GDM1 (cell line): Measurements from ENCODE around the gene TMC4.

ENCODE experiments used
- DNase-seq: peaks from one replicate; lab custom pipeline; 2025; lab: John Stamatoyannopoulos, UW

TMC4 gene

DNA sequence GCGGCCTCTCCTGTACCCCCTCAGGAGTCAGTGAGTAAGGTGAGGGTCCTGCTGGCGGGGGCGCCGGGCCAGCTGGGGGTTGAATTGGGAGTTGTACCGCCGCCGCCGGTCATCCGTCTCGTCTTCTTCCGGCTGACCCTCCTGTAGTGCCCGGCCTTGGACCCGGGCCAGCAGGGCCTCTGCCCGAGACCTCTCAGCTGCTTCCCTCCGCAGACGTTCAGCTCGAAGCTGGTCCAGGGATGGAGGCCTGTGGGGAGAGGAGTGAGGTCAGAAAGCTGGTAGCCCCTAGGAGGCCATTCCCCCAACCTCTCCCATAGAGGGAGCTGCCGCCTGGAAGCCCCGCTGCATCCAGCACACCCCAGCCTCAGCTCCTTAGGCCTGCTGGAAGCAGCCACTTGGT lies 17.3 kb downstream of the TMC4 start:
- no peak for DNase-seq

DNA sequence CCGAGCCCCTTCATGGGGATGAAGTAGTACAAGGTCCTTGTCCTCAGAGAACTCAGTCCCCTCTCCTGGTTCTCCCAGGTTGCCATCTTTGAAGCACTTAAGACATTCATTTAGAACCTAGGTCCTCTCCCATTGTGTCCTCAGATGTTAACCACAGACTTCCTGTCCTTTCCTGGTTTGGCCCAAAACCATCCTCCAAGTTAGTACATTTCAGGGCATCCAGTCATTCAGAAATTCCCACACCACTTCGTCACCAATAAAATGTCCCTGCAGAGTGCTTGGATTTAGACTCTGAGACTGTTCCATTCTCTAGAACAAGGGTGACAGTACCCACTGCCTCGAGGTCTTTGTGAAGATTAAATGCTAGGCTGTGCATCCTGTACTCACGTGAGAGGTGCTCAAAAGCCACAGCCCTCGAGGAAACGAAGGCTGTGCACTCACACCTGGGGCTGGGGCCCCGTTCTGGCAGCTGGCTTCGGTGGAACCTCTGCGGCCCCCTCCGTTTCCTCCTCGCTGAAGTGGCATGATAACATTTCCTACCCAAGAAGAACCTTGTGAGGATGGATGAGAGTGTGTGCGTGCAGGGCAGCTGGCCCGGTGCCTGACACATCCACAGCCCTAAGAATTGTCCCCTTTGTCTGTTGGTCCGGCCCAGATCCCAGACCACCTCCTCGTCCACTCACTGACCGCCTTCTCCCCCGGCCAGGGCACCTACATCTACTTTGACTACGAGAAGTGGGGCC lies 18.2 kb downstream of the TMC4 start:
- DNase-seq = no peak

DNA sequence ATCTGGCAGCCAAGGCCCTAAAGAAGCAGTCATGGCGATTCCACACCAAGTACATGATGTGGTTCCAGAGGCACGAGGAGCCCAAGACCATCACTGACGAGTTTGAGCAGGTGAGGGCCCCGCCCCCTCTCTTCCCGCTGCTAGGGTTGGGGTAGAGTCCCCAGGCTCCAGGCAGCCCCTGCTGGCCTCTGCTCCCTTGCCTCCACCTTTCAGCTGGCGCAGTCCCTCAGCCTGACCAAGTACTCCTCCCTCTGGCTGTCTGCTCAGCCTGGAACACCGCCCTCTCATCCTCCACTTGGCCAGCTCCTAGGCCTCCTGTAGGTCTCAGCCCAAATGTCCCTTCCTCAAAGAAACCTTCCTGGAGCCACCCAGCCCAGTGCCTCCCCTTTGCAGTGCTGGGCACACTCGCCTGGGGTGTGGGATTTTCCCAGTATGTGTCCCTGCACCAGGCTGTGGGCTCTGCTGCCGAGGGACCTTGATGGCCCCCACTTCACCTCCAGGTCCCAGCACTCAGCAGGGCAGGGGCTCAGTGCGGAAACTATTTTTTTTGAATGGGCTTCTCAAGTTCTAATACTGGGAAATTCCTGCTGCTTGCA lies 19.1 kb downstream of the TMC4 start:
- no peak for DNase-seq

DNA sequence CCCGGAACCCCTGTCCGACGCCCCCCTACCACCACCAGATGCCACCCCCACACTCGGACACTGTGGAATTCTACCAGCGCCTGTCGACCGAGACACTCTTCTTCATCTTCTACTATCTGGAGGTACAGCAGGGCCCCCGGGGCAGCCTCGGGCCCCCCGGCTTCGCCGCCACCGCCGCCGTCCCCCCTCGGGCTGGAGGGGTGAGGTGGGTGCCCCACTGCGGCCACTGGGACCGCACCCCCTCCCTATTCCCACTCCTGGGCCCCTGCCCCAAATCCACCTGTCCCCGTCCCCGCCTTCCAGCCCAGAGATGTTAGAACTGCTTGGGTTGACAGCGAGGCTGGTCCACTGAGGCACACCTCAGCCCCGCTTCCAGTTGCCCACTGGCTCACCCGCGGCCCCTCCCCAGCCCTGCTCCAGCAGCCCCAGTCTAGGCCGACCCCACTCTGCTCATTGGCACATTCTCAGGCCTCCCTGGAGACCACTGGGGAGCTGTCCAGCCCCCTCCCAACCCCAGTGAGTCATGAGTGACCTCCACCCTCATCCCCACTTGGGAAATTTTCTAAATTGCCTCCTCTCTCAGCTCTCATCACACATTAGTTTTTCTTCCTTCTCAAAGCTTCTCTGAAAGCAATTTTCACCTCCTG lies 20.0 kb downstream of the TMC4 start:
- DNase-seq = no peak

DNA sequence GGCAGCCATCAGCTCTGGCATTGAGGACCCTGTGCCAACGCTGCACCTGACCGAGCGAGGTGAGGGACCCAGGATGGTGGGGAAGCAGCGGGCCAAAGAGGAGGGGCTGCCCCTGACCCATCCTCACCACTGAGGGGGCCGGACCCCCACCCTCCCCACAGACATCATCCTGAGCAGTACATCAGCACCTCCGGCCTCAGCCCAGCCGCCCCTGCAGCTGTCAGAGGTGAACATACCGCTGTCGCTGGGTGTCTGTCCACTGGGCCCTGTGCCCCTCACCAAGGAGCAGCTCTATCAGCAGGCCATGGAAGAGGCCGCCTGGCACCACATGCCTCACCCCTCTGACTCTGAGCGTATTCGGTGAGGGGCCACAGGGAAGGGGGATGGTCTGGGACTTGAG lies 20.7 kb downstream of the TMC4 start:
- DNase-seq = no peak

DNA sequence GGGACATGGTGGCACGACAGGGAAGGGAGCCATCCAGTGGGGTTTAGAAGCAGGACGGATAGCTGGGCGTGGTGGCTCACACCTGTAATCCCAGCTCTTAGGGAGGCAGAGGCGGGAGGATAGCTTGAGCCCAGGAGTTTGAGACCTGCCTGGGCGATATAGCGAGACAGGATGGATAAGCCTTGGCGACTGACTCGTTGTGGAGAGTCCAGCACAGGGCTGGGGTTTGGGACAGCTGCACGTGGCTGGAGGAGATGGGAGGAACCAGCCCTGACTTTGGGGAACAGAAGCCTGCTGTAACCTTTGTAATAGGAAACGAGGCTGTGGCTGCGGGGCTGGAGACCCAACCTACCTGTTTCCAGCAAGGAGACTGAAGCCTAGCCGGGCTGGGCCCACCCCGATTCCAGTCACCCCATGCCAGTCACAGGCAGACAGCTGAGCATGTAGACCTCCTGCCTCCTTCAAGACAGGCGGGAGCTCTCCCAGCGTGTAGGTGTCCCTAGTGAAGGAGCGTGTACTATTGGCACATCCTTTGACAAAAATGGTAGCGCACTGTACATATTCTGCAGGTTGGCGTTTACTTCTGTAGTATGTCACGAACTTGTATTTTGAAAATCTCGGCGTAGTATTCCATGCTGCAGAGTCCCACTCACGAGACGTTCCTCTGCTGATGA lies 21.5 kb downstream of the TMC4 start:
- no peak for DNase-seq

DNA sequence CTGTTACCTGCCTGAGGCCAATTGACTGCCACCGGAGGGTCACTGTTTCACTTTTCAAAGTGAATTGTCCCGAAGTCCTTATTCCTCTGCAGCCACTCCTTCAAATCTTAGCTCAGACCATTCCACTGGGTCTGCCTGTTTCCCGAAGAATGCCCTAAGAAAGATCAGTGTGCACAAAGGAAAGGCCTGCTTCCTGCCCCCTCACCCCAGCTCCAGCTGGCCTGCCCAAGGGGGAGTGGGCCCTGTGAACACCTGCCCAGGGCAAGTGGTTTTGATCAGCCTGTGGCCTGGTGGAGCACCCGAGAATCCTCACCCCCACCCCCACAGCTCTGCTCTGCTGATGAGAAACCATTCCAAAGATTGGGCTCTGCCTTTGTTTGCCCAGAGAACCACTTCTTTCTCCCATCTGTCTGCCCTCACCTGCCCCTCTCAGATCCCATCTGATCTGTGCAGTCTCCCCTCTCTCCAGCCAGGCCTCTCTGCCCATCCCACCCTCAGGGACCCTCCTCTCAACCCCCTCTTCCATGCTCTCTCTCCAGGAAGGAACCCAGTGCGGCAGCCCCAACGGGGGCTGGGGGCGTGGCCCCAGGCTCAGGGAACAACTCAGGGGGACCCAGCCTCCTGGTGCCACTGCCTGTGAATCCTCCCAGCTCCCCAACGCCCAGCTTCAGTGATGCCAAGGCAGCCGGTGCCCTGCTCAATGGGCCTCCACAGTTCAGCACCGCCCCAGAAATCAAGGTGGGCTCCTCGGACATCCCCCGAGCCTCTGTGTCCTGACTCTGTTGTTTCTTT lies 23.7 kb downstream of the TMC4 start:
- DNase-seq = no peak

DNA sequence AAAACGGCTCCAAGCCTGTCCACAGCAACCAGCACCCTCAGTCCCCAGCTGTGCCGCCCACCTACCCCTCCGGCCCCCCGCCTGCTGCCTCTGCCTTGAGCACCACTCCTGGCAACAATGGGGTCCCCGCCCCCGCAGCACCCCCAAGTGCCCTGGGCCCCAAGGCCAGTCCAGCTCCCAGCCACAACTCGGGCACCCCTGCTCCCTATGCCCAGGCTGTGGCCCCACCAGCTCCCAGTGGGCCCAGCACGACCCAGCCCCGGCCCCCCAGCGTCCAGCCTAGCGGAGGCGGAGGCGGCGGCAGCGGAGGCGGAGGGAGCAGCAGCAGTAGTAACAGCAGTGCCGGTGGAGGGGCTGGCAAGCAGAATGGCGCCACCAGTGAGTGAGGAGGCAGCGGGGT lies 24.8 kb downstream of the TMC4 start:
- no peak for DNase-seq

DNA sequence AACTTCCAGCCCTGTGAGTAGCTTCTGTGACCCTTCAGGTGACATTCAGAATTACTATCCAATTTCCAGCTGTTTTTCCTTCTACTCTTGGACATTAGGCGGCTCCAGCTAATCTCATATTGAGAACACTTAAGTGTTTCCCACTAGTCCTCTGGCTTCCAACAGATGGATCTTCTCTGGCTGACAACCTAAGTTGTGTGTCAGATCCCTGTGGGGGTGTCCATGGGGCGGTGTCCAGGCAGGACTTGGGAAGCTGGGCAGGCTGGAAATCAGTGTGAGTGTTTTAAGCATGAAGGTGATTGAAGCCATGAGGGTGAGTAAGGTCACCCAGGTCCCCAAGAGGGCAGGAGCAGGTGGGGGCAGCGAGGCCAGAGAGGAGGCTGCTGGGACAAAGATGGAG lies 25.3 kb downstream of the TMC4 start:
- no peak for DNase-seq

DNA sequence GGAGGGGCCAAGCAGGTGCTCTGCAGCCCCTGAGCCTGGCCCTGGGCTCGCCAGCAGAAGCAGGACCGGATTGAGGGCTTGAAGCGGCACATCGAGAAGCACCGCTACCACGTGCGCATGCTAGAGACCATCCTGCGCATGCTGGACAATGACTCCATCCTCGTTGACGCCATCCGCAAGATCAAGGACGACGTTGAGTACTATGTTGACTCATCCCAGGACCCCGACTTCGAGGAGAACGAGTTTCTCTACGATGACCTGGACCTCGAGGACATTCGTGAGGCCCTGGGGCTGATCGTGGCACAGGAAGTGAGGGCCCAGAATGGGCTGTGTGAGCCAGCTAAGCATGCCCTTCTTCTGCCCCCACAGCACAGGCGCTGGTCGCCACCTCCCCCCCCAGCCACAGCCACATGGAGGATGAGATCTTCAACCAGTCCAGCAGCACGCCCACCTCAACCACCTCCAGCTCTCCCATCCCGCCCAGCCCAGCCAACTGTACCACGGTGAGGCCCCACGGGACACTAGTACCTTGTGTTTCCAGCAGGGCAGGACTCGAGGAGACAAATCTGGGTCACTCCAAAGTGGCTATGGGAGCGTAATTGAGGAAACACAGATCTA lies 27.3 kb downstream of the TMC4 start:
- DNase-seq = no peak

DNA sequence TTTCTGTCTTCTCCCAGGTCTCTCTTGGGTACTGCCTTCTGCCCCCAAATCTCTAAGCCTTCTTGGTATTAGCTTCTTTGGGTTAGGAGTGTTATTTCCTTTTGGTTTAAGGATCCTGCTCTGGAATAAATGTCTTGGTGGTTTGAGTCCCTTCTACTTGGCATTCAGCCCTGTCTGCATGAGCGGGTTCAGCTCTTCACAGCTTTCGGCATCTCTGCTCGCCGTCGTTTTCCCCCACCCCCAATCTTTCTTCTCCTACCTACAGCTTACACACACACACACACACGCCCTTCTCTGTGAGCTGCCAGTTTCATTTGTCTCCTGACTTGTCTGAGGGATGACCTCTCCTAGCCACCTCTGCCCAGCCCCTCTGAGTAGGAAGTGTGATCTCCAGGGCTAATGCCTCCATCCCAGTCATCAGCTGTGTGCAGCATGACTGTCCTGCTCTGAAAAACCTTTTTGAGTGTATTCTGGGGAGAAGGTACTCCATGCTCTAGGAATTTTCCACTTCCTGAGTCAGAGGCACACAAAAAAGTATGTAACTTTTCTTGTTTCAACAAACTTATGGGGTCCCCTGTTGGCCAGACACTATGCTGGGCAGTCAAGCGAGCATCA lies 30.7 kb downstream of the TMC4 start:
- no peak for DNase-seq

DNA sequence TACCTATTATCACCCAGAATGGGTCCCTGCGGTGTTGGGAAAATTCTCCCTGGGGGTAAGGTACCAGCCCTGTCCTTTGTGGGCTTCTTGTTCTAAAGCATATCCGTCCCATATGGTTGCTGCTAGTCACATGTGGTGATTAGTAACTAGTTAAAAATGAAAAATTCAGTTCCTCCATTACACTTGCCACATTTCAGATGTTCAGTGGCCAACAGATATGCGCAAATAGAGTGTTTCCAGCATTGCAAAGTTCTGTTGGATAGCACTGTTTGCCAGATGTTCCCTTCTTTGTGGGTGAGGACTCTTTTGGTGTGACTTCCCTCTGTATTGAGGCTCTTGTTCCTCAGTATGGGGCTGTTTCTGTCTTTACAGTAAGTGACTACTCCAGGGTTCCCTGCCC lies 31.6 kb downstream of the TMC4 start:
- no peak for DNase-seq

DNA sequence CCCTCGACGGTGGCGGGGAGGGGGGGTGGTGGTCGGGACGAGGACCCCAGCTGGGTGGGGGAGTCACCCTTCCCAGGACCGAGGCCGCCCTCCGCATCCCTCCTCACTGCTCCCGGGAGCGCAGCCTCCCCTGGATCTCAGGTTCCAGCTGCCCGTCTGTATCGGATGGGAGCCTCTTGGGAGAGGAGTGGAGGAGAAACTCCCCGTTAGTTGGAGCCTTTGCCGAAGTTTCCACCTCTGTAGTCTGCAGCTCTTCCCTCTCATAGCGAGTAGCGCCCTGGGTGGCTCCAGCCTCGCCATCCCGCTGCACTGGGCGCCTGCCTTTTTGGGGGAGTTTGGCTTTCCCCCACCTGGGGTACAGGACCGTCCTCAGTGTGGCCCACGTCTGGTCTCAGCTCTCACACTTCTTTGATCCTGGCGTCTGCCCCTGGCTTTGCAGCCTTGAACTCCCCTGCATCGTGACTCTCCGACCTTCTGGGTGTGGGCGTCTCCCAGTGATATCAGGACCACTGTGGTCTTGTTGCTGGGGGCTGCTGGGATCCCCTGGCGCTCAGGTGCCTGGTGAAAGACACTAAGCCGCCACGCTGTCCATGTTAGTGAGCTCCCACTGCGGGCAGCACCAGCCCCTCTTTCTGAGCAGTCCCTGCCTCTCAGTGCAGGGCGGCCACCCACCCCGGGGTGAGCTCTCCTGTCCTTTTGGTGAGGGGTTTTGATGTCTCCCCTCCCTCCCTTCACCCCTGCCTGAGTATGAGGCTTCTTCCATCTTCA lies 34.3 kb downstream of the TMC4 start:
- DNase-seq = no peak

DNA sequence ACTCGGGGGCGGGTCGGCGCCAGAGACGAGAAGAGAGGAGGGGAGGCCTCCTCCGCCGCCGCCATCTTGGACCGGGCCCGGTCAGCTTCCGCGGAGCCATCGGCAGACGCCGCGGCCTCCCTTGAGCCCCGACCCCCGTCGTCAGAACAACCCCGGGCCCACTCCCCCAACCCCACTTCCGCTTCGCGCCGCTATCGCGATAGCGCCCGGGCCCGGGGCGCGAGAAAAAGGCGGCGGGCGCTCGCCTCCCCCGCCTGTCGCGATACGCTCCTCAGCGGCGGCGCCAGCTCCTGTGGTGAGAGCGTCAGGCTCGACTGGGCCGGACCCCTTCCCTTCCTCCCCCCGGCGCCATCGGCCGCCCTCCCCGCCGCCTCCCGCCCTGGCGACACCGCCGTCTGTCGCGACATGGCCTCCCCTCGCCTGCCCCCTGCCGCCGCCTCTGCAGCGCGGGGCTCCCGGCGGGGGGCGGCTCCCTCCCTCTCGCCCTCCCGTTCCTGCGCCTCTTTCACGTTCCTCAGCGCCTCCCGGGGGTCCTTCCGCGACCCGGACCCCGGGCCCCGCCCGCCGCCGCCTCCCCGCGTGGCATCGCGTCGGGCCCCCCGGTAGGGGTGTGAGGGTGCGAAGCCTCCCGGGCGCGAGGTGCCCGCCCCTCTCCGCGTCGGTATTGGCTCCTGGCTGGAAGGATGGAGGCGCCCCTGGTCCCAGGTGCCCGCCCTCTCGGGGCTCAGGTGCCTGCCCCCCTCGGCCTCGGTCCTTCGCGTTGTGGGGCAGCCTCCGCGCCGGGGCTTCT lies 35.1 kb downstream of the TMC4 start, which contains the start of gene CNOT3:
CNOT3 (plus strand) TSS at position 64 of the 790 bp plus-strand sequence. CDS start 5,217 bp downstream, outside the sequence.
- no peak for DNase-seq

DNA sequence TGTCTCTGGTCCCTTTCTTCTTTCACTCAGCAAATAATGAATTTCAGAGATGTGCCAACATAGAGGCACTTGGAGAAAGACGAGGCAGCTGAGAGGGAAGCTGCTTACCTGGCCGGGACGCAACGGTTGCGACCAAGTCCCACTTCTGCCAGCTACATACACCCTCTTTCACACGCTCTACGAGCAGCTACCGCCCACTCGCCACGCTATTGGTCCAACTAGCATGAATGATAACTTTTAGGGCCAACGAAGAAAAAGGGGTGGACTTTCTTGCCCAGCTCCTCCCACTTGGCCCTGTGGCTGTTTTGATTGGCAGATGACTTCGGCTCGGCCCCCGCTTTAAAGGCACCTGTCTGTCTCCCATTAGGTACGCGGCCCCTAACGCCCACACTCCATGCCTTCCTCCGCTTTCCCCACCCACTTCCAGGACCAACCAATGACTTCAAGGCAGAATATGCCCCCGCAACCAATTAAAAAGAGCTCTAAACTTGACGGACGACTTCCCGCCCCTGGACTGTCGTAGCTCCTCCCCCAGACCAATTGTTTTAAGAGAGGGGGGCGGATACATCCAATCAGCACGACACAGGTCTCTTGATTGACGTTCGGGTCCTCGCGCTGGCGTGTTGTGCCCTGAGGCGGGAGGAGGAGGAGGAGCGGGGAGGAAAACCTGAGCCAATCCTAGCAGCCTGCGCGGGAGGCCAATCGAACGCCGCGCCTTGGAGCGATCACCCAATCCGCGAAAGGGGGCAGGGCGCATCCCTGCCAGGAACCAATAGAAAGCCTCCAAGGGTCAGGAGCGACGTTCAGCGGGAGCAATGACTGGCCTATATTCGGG lies 35.9 kb downstream of the TMC4 start:
- DNase-seq = peak; percentile 100

DNA sequence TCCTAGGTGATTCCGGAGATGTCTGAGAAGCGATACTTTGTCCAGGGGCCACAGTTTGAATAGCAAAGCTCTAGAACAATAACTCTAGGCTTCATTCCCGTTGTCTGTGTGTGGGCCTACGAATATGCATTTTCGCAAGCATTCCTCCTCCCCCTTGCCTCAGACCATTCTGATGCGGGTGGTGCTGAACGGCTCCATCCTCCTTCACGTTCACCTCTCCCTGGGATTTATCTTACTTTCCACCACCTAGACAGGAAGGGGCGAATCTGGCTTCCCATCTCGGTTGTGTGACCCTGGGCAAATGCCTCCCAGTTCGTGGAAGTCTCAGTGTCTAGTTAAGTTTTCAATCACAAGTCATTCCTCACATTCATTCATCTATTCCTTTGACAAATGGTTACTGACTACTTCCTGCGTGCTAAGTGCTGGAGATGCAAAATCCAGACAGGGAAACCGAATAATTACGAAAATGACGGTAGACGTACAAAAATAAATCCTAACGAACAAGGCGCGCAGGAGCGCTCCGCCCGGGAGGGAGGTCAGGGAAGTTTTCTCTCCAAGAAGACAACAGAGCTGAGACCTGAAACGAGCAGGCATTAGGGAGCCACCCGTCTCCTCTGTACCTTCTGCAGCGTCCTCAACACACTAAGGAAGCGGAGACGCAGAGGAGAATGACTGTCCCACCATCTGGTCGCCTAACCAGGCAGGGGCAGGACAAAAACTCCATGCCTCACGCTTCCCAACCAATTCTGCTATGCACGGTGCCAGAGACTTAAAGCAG lies 36.7 kb downstream of the TMC4 start:
- peak; percentile 31 for DNase-seq

DNA sequence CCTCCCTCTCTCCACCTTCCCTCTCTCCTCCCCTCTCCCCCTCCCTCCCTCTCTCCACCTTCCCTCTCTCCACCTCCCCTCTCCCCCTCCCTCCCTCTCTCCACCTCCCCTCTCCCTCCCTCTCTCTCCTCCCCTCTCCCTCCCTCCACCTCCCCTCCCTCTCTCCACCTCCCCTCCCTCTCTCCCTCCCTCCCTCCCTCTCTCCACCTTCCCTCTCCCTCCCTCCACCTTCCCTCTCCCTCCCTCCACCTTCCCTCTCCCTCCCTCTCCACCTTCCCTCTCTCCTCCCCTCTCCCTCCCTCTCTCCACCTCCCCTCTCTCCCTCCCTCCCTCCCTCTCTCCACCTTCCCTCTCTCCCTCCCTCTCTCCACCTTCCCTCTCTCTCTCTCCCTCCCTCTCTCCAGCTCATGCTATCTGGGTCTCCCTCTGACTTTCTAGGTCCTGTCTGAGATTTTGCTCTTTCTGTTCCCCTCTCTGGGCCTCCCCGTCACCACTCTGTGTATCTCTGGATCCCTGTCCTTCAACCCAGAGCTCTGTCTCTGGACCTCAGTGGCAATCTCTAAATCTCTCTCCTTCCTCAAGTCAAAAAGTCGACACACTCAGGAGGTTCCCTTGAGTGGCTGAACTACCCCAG lies 38.9 kb downstream of the TMC4 start:
- no peak for DNase-seq
